ENCODE measurements around the gene SLC22A24.
"Not testable (repeated sequence)": the region's sequence is repeated elsewhere in the genome, so short reads cannot be mapped to it uniquely, and the experiment has no call there.

Gene SLC22A24

DNA sequence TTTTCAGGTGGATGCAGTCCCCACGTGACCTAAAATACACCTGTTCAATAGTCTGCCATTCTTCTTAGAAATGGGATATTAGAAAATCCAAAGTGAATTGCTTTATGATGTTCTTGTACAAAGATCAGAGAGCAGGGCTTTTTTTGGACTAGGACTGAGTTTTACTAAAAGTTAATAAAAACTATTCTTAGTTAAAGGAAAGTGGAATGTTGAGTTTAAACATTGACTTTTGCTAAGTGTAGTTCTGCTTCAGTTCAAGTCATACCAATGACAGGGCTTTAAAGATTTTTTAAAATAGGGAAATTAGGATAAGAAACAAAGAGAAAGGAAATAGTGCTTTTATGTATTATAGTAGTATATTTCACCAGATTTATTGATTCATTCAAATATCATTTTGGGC, at the start of gene SLC22A24:
Gene SLC22A24, minus strand, starts transcription at position 101 of the 400 bp plus-strand sequence. CDS start 442 bp downstream, outside the sequence.
- no peak for DNase-seq

DNA sequence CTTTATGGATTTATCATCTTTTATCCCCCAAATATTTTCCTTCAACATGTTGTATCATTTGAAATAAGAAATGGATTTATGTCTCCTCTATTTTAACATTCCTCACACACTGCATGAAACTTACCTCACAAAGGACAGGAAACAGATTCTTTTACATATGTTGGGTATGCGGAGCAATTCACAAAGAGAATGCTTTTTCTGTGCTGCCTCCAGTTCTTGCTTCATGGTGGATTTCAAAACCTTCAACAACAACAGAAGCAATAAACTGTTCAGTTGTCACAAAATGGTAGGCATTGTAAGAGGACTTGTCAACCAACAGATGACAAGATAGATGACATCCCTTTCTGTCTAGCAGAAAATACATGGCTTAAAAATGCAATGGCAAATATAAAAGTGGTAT, 36.5 kb upstream of the SLC22A24 start:
- no peak for DNase-seq

GRCh38 chr11:63179432-63180041, 35.5 kb upstream of the SLC22A24 start:
- DNase-seq: no peak

- no peak for DNase-seq
Measured at GRCh38 chr11:63177872-63178271, 33.9 kb upstream of the SLC22A24 start.

DNA sequence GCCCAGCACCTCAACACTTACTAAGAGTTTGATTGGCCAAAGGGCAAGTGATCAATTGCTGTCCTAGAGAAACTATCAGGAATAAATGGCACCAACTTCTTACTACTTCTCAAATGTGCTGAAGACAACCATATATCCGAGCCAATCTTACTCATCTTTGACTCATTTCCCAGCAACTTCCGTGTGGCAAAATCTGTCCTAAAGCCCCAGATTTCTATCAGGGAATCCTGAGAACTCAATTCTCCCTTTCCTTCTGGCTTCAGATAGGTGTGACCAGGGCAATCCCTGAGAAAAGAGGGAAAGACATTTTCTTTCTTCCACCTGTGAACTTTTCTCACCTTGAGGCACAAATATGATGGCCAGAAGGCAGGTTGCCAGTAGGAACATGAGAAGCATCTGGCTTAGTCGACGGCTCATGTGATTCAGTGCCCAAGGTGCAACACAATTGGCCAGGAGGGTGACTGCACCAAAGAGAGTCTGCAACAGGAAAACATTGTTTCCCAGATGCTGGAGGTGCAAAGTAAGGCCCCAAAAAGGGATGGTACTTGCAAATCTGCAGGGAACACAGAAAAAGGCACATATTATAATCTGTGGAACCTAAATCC, 21.8 kb upstream of the SLC22A24 start:
- no peak for DNase-seq

GRCh38 chr11:63155794-63156193, 11.8 kb upstream of the SLC22A24 start:
- DNase-seq: no peak

GRCh38 chr11:63146581-63146980, 2.6 kb upstream of the SLC22A24 start:
- DNase-seq: no peak

DNA sequence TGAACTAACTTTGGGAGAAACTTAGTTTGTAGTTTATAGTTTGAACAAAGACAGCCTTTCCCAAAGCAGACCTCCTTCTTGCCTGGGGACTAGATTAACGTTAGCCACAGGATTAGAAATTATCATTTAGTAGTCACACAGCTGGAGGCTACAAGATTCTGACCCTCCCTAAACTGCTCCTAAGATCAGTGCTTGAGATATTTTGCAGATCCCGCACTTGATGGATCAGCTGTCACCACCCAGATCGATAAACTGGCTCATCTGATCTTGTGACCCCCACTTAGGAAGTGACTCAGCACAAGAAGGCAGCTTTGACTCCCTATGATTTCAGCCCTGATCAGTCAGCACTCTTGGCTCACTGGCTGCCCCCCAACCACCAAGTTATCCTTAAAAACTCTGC, 1.6 kb downstream of the SLC22A24 start:
- no peak for DNase-seq

DNA sequence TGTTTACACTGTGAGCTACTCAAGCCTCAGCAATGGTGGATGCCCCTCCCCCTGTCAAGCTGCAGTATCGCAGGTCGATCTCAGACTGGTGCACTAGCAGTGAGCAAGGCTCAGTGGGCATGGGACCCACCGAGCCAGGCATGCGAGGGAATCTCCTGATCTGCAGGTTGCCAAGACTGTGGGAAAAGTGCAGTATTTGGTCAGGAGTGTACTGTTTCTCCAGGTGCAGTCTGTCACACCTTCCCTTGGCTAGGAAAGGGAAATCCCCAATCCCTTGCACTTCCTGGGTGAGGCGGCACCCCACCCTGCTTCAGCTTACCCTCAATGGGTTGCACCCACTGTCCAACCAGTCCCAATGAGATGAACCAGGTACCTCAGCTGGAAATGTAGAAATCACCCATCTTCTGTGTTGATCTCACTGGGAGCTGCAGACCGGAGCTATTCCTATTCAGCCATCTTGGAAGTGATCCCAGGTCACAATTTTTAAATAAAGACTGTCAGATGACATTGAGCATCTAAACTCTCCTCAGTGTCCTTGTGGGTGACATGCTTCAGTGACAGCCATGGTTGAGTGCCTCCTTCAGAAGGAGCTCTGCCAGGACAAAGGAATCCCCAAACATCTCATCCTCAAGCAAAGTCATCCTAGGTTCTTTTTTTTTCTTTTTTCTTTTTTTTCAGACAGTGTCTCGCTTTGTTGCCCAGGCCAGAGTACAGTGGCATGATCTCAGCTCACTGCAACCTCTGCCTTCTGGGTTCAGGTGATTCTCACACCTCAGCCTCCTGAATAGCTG, 10.8 kb downstream of the SLC22A24 start:
- no peak for DNase-seq

- DNase-seq: no peak
Measured at GRCh38 chr11:63099555-63099954, 44.5 kb downstream of the SLC22A24 start.

DNA sequence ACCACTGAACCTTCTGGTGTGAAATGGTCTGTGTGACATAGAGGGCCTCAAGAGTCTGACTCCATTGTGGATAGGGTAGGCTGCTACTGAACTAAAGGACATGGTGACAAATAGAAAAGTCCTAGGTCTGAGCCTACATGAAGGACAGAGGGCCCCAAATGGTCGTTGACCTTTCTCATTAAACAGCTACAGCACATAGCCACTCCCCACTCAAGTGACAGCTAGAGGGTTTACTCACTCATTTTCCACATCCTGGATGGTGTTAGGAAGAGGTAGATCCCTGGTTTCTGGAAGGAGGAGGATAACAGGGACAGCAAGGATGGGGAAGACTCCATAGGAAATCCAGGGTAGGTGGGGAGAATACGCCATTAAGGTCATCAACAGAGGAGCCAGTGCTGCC, 63.3 kb downstream of the SLC22A24 start:
- no peak for DNase-seq

DNA sequence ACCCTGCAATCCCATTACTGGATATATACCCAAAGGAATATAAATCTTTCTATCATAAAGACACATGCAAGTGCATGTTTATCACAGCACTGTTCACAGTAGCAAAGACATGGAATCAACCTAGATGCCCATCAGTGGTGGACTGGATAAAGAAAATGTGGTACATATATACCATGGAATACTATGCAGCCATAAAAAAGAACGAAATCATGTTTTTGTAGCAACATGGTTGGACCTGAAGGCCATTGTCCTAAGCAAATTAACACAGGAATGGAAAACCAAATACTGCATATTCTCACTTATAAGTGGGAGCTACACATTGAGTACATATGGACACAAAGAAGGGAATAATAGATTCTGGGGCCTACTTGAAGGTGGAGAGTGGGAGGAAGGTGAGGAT, 97.8 kb downstream of the SLC22A24 start:
- DNase-seq: not testable (repeated sequence)

GRCh38 chr11:63042596-63042995, 101.4 kb downstream of the SLC22A24 start:
- DNase-seq: no peak

DNA sequence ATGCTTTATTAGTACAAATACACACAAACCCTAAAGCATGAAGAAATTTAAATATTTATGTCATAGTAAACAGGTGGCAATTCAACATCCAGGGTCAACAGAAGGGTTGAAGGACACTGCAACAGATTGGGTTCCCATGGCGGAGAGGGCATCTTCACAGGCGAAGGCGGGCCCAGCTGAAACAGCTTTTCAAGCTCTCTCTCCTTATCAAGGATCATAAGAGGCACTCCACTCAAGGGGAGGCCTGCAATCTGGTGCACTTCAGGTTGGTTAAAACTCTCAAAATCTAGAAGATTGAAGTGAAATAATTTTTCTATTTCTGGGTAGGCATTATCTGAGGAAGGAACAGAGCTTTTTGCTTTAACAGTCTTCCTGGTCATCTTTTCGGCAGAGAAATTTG, 111.6 kb downstream of the SLC22A24 start:
- DNase-seq: no peak
